ENCODE results near the gene SLC38A3. TPM values are rescaled to one million over a fixed set of nuclear protein-coding genes. Genes with fewer than 3 reads are reported as not detected.

The SLC38A3 gene
- total and polyA plus RNA-seq, 9 of the 15 experiments (the other 6 are each of a cell fraction or from before 2014, with no cell fraction given), result 0.09 to 0.38 (median 0.16) TPM; not detected in 6

GRCh38 chr3:50242851-50243542 is 37.9 kb downstream of the SLC38A3 start:
- peaks cover 47 to 60% of the 10 kb centered on the region in 2 experiments for H3K4me1 ChIP-seq (replicated peaks in 1 of 2; ENCODE audit: control insufficient read depth in 2 of 2, insufficient read depth in 2 of 2, low read length in 2 of 2)
- 0 out of 2 replicates have a peak overlapping the region, but pooled peaks have one; percentile 23 for H2AFZ ChIP-seq (ENCODE audit: low read depth, low read length)
- no TSS peak for BruUV-seq (replicated peaks)
- no peak for FAIRE-seq
- H3K79me2 ChIP-seq (ENCODE audit: control insufficient read depth, insufficient read depth, low read length), result peaks cover 40% of the 10 kb centered on the region
- peak; percentile 23 for ATAC-seq
- H3K4me2 ChIP-seq (ENCODE audit: insufficient read depth, low read length), result peak overlapping the region; percentile 43
- in situ Hi-C loops (cut with MboI), result no loop called here
- no peaks in the 10 kb centered on the region for H3K9me3 ChIP-seq (replicated peaks; ENCODE audit: control insufficient read depth, insufficient read depth, low read depth, low read length)
- peaks cover 7% of the 10 kb centered on the region; the same call in 1 of the 3 replicates for H3K36me3 ChIP-seq (ENCODE audit: control insufficient read depth, insufficient read depth, low read length)
- peak overlapping the region; percentile 56 for H3K27ac ChIP-seq (ENCODE audit: extremely low read depth, low read depth, low read length)
- no peaks in the 10 kb centered on the region for H3K9me1 ChIP-seq (ENCODE audit: control insufficient read depth, insufficient read depth, low read length)
- no peaks in the 10 kb centered on the region for H3K27me3 ChIP-seq (ENCODE audit: control insufficient read depth in 2 of 2, insufficient read depth in 2 of 2, low read length in 2 of 2)
- CTCF ChIA-PET (ENCODE audit: low intra/inter-chr PET ratio), result no interaction called here
- H3K9ac ChIP-seq (ENCODE audit: insufficient read depth in 1 of 2, low read depth in 2 of 2, low read length in 2 of 2), result peak overlapping the region in 1 of 2 experiments; percentile 38; a peak in 2 of 4 replicates
- WGBS (ENCODE audit: insufficient coverage, low coverage, missing lambda C conversion rate), result 51% methylated on average over 12 of the region's 14 CpGs
- H3K4me3 ChIP-seq, result no peak overlapping the region
- peak in 1 of 4 experiments; percentile 50 for DNase-seq (ENCODE audit: extremely low read depth in 1 of 4, low spot score in 3 of 4)
- intact Hi-C loops (cut with micrococcal nuclease), result no loop called here
- H4K20me1 ChIP-seq (replicated peaks; ENCODE audit: control insufficient read depth, insufficient read depth, low read length), result no peaks in the 10 kb centered on the region
- POLR2A ChIA-PET, result interaction anchor here (0.6 to 1.1 kb wide), 3 partner anchors 29 to 457 kb away, joined by 3 to 4 read pairs (median 3); partner anchors contain the start of genes IP6K1 and LSMEM2
- TF ChIP-seq MAFK (IDR thresholded peaks at IDR 0.05; ENCODE audit: low read length) (no peak), PRDM10 (IDR thresholded peaks at IDR 0.05; ENCODE audit: partially characterized antibody) (peak; percentile 57), ELF1 (tag; IDR thresholded peaks at IDR 0.05) (peak; percentile 48; the same call in 1 of the 2 replicates), L3MBTL2 (IDR thresholded peaks at IDR 0.05) (peak; percentile 31; the same call in 1 of the 2 replicates), ZKSCAN1 (IDR thresholded peaks at IDR 0.05; ENCODE audit: low read depth, low read length) (peak; percentile 99), VEZF1 (CRISPR knock-in tag; IDR thresholded peaks at IDR 0.05) (peak; percentile 57; the same call in 1 of the 2 replicates), ZFX (CRISPR knock-in tag; IDR thresholded peaks at IDR 0.05) (peak; percentile 50), ETV6 (IDR thresholded peaks at IDR 0.05; ENCODE audit: borderline replicate concordance in 1 of 2, low read depth in 2 of 2, low read length in 1 of 2) (peak; percentile 47 to 87; a peak in 3 of 4 replicates), ETV6 (CRISPR knock-in tag; IDR thresholded peaks at IDR 0.05; ENCODE audit: borderline replicate concordance) (no peak), RUNX1 (IDR thresholded peaks at IDR 0.05; ENCODE audit: low read depth) (no peak), RBBP5 (IDR thresholded peaks at IDR 0.05; ENCODE audit: borderline replicate concordance, insufficient read depth, low read length, poor library complexity, severe bottlenecking) (peak; percentile 40), YY1 (IDR thresholded peaks at IDR 0.05; ENCODE audit: borderline replicate concordance in 1 of 3, control insufficient read depth in 1 of 3, extremely low read depth in 1 of 3, insufficient read depth in 3 of 3, insufficient read length in 1 of 3, insufficient replicate concordance in 2 of 3, low read depth in 1 of 3, low read length in 2 of 3) (peak in 1 of 3 experiments; percentile 38), SPI1 (IDR thresholded peaks at IDR 0.05; ENCODE audit: borderline replicate concordance, low read depth, low read length) (peak; percentile 98), TFAP4 (CRISPR knock-in tag; IDR thresholded peaks at IDR 0.05; ENCODE audit: borderline replicate concordance) (peak; percentile 78; the same call in 1 of the 2 replicates)

Measured in K562 (cell line).